ENCODE measurements around the gene GREM2. TPM values are rescaled to one million over a fixed set of nuclear protein-coding genes. Genes with fewer than 3 reads are reported as not detected.

The GREM2 gene
- total and polyA plus RNA-seq, 10 of the 15 experiments (the other 5 are each of a cell fraction or from before 2014, with no cell fraction given), result not detected

- no peak for TF ChIP-seq USF2 (IDR thresholded peaks at IDR 0.05; ENCODE audit: borderline replicate concordance, low read depth, low read length)
- no peak for TF ChIP-seq ESRRA (IDR thresholded peaks at IDR 0.05; ENCODE audit: low read length)
- TF ChIP-seq DPF2 (IDR thresholded peaks at IDR 0.05), result no peak
Observed at GRCh38 chr1:240555524-240555923, 56.4 kb downstream of the GREM2 start (continued).

- in situ Hi-C loops (cut with MboI) (no loop called here), intact Hi-C loops (cut with micrococcal nuclease; ENCODE audit: unreplicated experiment) (no loop called here)
- no peak for DNase-seq (ENCODE audit: low read depth, low spot score)
- H3K36me3 ChIP-seq (ENCODE audit: control insufficient read depth in 2 of 2, insufficient read depth in 2 of 2, low read length in 1 of 2), result no peaks in the 10 kb centered on the region
- H3K79me2 ChIP-seq (ENCODE audit: control insufficient read depth, insufficient read depth, low read length), result no peaks in the 10 kb centered on the region
- ChIA-PET POLR2A (no interaction called here), RAD21 (ENCODE audit: unreplicated experiment) (no interaction called here), SMC1A (ENCODE audit: uncharacterized antibody, unreplicated experiment) (no interaction called here), CTCF (no interaction called here)
- no TSS peak for BruUV-seq (replicated peaks)
- H3K27me3 ChIP-seq (replicated peaks in 1 of 2; ENCODE audit: control insufficient read depth in 2 of 2, insufficient read depth in 2 of 2, low read length in 1 of 2), result no peaks in the 10 kb centered on the region
- H2AFZ ChIP-seq (ENCODE audit: control insufficient read depth, low read depth, low read length), result no peak overlapping the region
- ATAC-seq, result no peak
- 0% methylated on average over 2 of the region's 2 CpGs for WGBS (ENCODE audit: insufficient coverage, insufficient replicate concordance, low lambda C conversion rate, missing lambda C conversion rate)
- FAIRE-seq, result no peak
- H3K4me2 ChIP-seq (ENCODE audit: control insufficient read depth, insufficient read depth), result no peak overlapping the region
- H3K4me3 ChIP-seq, result no peak overlapping the region
- TF ChIP-seq KDM1A (IDR thresholded peaks at IDR 0.05; ENCODE audit: borderline replicate concordance) (no peak), TCF7 (IDR thresholded peaks at IDR 0.05; ENCODE audit: borderline replicate concordance) (no peak), RB1 (IDR thresholded peaks at IDR 0.05; ENCODE audit: borderline replicate concordance) (no peak), SMAD1 (IDR thresholded peaks at IDR 0.05; ENCODE audit: low read depth, partially characterized antibody) (no peak), HCFC1 (IDR thresholded peaks at IDR 0.05; ENCODE audit: low read length) (no peak), SMARCA5 (IDR thresholded peaks at IDR 0.05) (no peak), ZBTB33 (IDR thresholded peaks at IDR 0.05) (no peak), ZNF207 (IDR thresholded peaks at IDR 0.05; ENCODE audit: borderline replicate concordance) (no peak), TCF3 (IDR thresholded peaks at IDR 0.05; ENCODE audit: borderline replicate concordance, insufficient read depth, low read depth, low read length) (no peak), NRF1 (conservative IDR thresholded peaks at IDR 0.05; ENCODE audit: low read depth, low read length) (no peak), EZH2 (IDR thresholded peaks at IDR 0.05; ENCODE audit: borderline replicate concordance, control insufficient read depth, low read depth, low read length) (no peak), PKNOX1 (IDR thresholded peaks at IDR 0.05) (no peak), MEF2A (IDR thresholded peaks at IDR 0.05; ENCODE audit: insufficient read depth, low read depth, low read length) (no peak), YBX1 (IDR thresholded peaks at IDR 0.05) (no peak), GATAD2B (conservative IDR thresholded peaks at IDR 0.05; ENCODE audit: low read depth) (no peak), MEF2B (IDR thresholded peaks at IDR 0.05; ENCODE audit: partially characterized antibody, poor library complexity, severe bottlenecking) (no peak), BHLHE40 (IDR thresholded peaks at IDR 0.05; ENCODE audit: borderline replicate concordance in 1 of 2, low read depth in 2 of 2, low read length in 1 of 2) (no peak), ASH2L (IDR thresholded peaks at IDR 0.05; ENCODE audit: borderline replicate concordance, low read depth) (no peak)
- no peak overlapping the region for H3K9ac ChIP-seq (ENCODE audit: control insufficient read depth, insufficient read depth, low read length)
- no peak overlapping the region for H3K27ac ChIP-seq (ENCODE audit: control insufficient read depth, insufficient read depth)
- no peaks in the 10 kb centered on the region for H3K9me3 ChIP-seq (replicated peaks; ENCODE audit: control insufficient read depth, insufficient read depth, low read length)
- H3K4me1 ChIP-seq (ENCODE audit: control insufficient read depth, insufficient read depth, low read length), result no peaks in the 10 kb centered on the region
- H4K20me1 ChIP-seq (ENCODE audit: control insufficient read depth, insufficient read depth), result no peaks in the 10 kb centered on the region
Observed at GRCh38 chr1:240553351-240553750, 58.6 kb downstream of the GREM2 start.

Measured in GM12878 (cell line).